Activated effector memory CD4-positive, alpha-beta T cell treated with Interleukin-2 at 50 U/mL for 16 hours (primary cell): Measurements from ENCODE around the gene NKAIN1.
"Not testable (repeated sequence)": the region's sequence is repeated elsewhere in the genome, so short reads cannot be mapped to it uniquely, and the experiment has no call there.

Source experiments
- DNase-seq: peaks from one replicate; pipeline ENCODE4 v3.0.0-alpha.2; 2020

The NKAIN1 gene

GRCh38 chr1:31239653-31240241, at the start of gene NKAIN1:
NKAIN1 (minus strand) TSS chr1:31239887; CDS start chr1:31239547, 340 bp downstream.
- DNase-seq = no peak

DNA sequence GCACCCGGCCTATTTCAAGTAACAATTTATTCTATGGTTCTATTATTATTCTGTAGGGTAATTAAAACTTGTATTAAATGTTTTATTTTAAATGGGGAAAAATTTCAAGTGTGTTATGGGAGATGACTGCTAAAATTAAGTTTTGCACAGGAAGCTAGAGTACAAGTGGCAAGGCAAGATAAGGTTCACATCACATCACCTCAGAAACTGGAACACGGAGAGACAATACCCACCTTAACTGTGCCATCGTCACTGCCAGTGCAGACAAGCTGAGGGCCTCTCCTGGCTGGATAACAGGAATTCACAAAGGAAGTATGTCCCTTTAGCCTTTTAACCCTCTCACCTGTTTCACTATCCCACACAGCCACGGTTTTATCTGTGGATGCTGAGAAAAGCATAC, 49.3 kb upstream of the NKAIN1 start:
- no peak for DNase-seq

- DNase-seq = not testable (repeated sequence)
These were observed 48.1 kb upstream of the NKAIN1 start for GRCh38 chr1:31287791-31288190.

DNA sequence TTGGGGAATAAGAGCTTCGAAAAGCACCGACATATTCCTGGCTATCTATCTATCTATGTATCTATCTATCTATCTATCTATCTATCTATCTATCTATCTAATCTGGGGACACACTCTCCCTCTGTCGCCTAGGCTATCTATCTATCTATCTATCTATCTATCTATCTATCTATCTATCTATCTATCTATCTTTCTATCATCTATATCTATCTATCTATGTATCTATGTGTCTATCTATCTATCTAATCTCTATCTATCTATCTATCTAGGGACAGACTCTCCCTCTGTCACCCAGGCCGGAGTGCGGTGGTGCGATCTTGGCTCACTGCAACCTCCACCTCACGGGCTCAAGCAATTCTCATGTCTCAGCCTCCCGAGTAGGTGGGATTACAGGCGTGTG, 42.7 kb upstream of the NKAIN1 start:
- not testable (repeated sequence) for DNase-seq

GRCh38 chr1:31273619-31274018, 33.9 kb upstream of the NKAIN1 start:
- DNase-seq = no peak

- DNase-seq = no peak
These were observed 32.7 kb upstream of the NKAIN1 start for GRCh38 chr1:31272369-31272768.

GRCh38 chr1:31266547-31266946, 26.9 kb upstream of the NKAIN1 start:
- no peak for DNase-seq

- no peak for DNase-seq
These were observed 25.2 kb upstream of the NKAIN1 start for GRCh38 chr1:31264790-31265386.

DNA sequence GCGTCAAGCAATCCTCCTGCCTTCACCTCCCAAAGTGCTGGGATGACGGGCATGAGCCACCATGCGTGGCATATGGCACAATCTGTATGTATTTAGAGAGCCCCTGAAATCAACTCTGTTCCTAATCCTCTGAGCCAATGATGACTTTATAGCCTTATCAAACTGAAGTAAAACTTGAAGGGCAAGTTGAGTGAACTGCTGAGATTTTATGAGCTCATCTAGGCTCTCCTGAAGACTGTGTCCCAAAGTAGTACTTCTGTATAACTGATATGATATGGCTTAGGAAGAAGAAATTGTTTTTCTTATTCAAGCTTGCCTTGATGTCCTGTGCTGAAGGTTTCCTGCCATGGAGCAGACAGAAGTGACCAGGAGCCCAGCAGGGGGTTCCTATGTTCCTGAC, 23.7 kb upstream of the NKAIN1 start:
- DNase-seq = no peak

GRCh38 chr1:31262393-31262792, 22.7 kb upstream of the NKAIN1 start:
- not testable (repeated sequence) for DNase-seq

DNA sequence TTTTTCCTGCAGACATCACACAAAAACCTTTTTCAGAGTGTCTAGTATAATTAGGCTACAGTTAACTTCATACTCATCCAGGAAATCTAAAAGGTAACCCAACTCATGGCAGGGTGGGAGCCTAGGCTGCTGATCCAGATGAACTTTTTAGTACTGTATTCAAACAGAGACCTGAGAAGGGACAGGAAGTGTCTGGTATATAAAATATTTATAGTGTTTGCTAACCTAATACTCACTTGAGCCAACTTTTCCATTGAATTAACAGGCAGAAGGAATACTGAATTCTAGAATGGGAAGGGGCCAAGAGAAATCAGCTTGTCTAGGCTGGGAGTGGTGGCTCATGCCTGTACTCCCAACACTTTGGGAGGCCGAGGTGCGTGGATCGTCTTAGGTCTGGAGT, 22.2 kb upstream of the NKAIN1 start:
- no peak for DNase-seq

- DNase-seq = no peak
These were observed 20.1 kb upstream of the NKAIN1 start for GRCh38 chr1:31259746-31260145.

GRCh38 chr1:31258581-31258980, 18.9 kb upstream of the NKAIN1 start:
- no peak for DNase-seq

GRCh38 chr1:31257213-31257612, 17.5 kb upstream of the NKAIN1 start:
- no peak for DNase-seq

DNA sequence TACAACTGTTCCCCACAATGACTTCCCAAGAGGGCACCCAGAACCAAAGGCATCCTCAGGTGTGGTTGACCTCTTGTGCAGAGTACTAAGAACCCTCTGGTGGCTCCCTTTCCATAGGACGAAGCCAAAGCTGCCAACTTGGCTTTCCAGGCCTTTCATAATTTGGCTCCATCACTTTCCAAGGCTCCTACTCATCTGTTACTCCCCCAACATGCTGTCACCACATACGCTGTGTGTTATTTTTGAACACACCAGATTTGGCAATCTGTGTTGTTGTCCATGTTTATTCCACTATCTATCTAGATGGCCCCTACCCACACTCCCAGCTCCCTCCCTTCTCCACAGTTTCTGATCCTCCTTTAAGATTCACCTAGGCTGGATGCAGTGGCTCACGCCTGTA, 10.2 kb upstream of the NKAIN1 start:
- no peak for DNase-seq

DNA sequence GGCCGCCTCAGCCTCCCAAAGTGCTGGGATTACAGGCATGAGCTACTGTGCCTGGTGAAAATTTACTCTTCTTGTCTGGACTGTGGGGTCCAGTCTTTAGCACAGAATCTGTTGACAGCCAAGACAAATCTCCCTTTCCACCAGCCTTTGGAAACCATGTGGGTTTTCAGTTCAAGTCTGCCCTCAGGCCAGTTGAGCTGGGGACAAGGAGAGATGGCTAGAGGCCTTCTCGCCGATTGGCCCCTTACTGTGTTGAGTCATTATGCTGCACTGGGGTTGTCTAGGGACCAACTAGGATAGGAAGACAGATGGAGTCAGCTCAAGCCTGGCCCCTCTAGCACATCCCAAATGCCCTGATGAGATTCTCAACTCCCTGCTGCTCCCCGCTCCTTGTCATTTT, 8.6 kb upstream of the NKAIN1 start:
- no peak for DNase-seq

- no peak for DNase-seq
These were observed 4.6 kb upstream of the NKAIN1 start for GRCh38 chr1:31244326-31244725.

- DNase-seq = no peak
These were observed 4.0 kb upstream of the NKAIN1 start for GRCh38 chr1:31243501-31244286.

DNA sequence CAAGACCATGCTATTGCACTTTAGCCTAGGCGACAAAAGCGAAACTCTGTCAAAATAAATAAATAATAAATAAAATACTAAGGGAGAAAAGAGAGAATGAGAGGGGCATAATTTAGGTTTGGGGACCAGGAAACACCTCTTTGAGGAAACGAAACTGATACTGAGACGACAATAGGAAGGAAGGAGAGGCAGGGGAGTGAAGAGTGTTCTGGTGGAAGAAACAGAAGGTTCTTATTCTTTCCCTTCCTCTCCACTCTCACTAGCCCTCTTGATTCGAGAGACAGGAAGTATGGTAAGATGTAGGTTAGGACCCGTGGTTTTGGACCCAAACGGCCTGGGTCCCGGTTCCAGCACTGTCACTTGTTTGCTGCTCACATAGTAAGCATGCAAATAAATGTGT, 1.6 kb upstream of the NKAIN1 start:
- no peak for DNase-seq

DNA sequence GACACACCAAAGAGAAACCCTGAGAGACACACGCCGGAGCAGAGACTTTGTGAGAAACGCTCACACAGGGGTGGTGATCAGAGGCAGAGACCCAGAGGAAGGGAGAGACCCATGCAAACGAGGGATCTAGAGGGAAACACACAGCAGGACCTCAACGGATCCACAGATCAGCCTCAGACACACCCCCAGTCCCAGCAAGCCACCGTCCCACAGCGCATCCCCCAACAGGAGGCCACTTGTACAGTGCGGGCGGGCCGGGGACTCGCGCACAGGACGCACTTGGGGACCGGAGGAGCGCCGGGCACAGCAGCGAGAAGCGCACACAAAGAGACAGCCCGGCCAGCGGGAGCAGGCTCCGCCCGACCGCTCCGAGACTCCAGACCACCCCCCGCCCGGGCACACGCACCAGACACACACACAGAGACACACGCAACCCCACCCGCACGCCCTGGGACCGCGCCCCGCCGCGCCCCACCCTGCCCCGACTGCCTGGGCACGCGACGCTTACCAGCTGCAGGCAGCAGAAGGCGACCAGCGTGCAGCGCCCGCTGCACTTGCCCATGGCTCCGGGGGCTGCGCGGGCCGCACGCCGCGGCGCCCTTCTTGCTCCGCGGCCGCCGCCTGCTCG, 587 bp downstream of the NKAIN1 start:
- no peak for DNase-seq

DNA sequence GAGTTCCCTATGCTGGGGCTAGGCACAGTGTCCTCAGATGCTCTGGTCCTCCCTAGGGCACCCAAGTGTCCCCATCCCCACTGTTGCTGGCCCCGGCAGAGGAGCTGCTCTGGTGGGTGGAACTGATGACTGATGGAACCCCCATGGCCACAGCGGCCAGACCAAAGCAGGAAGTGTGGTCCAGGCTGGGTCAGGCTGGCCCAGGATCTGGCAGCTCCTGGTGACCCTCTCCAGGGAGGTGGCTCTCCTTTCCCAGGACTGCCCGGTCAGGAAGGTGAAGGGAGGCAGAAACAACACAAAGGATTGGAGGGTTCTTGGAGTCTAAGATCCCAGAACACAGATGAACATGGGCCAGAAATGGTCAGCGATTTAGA, 1.1 kb downstream of the NKAIN1 start:
- DNase-seq = no peak

GRCh38 chr1:31234870-31235269, 4.8 kb downstream of the NKAIN1 start:
- DNase-seq = no peak

DNA sequence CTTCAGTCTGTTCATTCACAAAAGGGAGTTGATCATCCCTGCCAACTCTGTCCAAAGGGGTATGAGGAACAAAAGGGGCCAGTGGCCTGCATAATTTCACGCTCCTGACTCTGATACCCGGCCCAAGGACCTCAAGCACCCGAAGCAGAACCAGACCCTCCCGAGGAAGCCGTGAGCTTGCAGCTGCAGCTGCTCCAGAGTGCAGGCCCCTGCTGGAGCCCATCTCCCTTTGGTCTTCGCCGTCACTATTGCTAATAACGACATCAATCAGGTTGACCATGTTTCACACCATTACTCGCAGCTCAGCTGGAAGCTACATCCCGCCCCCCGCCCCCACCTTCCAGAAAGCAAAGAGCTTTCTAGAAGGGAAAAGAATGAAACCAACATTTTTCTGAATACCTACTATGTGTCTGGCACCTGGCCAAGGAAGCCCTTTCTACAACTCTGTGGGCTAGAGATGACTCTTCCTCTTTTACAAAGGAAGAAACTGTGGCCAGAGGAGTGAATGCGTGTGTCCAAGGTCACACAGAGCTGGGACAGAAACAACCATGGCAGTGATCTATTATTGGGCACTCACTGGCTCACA, 5.5 kb downstream of the NKAIN1 start:
- DNase-seq = no peak

- DNase-seq = no peak
These were observed 7.0 kb downstream of the NKAIN1 start for GRCh38 chr1:31232689-31233088.
